Gastrocnemius medialis (tissue), 4 donors: Measurements from ENCODE around the gene ERCC6L2.

Source experiments
- POLR2A ChIP-seq, 2 donors: fragments of 450-650 bp; IDR thresholded peaks; one replicate each; pipeline ENCODE4 v1.6.1; 2017; ENCODE audit warnings: antibody characterized with exemption in 2 of 2, mild to moderate bottlenecking in 2 of 2, moderate library complexity in 2 of 2
- TF ChIP-seq, protein P1 (sequence below), 5 experiments: fragments of 450-650 bp in 3 of 5; fragments of 200-600 bp in 2 of 5; sonication (generic) in 2 of 5; IDR thresholded peaks in 4 of 5; conservative IDR thresholded peaks in 1 of 5; 1 replicate in 4 of 5; 2 replicates in 1 of 5; pipeline ENCODE4 v1.5.1; 2016 to 2019; ENCODE audit warnings: antibody characterized with exemption in 5 of 5, mild to moderate bottlenecking in 3 of 5, moderate library complexity in 3 of 5

DNA sequence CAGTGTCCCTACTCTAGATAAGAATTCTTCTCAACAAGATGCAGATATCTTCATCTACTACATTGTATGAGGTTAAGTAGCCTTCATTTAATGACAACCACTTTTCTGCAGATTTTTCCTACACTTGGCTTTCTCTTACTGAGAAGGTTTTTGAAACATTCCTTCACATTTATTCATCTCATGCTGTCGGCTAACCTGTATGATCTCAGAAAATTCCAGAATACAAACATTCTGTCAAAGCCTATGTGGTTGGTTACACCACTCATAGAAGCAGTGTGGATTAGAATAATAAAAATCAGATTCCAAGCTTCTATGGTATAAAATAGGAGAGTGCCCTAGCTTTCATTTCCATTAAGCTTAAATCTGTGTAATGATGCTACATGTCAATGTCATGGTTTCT lies 39.4 kb upstream of the ERCC6L2 start:
- TF ChIP-seq, protein P1, sequence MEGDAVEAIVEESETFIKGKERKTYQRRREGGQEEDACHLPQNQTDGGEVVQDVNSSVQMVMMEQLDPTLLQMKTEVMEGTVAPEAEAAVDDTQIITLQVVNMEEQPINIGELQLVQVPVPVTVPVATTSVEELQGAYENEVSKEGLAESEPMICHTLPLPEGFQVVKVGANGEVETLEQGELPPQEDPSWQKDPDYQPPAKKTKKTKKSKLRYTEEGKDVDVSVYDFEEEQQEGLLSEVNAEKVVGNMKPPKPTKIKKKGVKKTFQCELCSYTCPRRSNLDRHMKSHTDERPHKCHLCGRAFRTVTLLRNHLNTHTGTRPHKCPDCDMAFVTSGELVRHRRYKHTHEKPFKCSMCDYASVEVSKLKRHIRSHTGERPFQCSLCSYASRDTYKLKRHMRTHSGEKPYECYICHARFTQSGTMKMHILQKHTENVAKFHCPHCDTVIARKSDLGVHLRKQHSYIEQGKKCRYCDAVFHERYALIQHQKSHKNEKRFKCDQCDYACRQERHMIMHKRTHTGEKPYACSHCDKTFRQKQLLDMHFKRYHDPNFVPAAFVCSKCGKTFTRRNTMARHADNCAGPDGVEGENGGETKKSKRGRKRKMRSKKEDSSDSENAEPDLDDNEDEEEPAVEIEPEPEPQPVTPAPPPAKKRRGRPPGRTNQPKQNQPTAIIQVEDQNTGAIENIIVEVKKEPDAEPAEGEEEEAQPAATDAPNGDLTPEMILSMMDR (IDR thresholded peaks at IDR 0.05 in 4 of 5, conservative IDR thresholded peaks at IDR 0.05 in 1 of 5): no peak
- no peak for TF ChIP-seq POLR2A (IDR thresholded peaks at IDR 0.05)
